Activated naive CD8-positive, alpha-beta T cell treated with anti-CD3 and anti-CD28 coated beads, Interleukin-2, amount 10 ng/mL, durations not matched to agents 7 days and 5 days (primary cell): ENCODE data around the gene NTMT1. TPM values are rescaled to one million over a fixed set of nuclear protein-coding genes. Genes with fewer than 3 reads are reported as not detected.

Source experiments
- ATAC-seq: fragments of 150-1000 bp; cut with Tn5 transposase; one replicate; pipeline ENCODE4 v1.10.0; 2021; ENCODE audit warnings: low read depth, moderate library complexity
- POLR2A ChIA-PET: fragments of 350-600 bp; sonication (Branson Sonifier 250); formaldehyde crosslinking; loops from one replicate; lab custom pipeline; 2021; ENCODE audit warnings: antibody characterized with exemption; lab: Charles Lee
- DNase-seq: peaks from one replicate; pipeline ENCODE4 v3.0.0; 2021
- H3K27ac Mint-ChIP-seq: one replicate; pipeline ENCODE4 v1.8.0; 2022; ENCODE audit warnings: mild to moderate bottlenecking, mixed read lengths
- H3K27me3 Mint-ChIP-seq: one replicate; pipeline ENCODE4 v1.8.0; 2022; ENCODE audit warnings: mild to moderate bottlenecking, moderate library complexity, mixed read lengths
- H3K36me3 Mint-ChIP-seq: one replicate; pipeline ENCODE4 v1.8.0; 2021; ENCODE audit warnings: mild to moderate bottlenecking, mixed read lengths
- H3K4me1 Mint-ChIP-seq: one replicate; pipeline ENCODE4 v1.8.0; 2021; ENCODE audit warnings: mixed read lengths
- H3K4me3 Mint-ChIP-seq: one replicate; pipeline ENCODE4 v1.8.0; 2022; ENCODE audit warnings: mild to moderate bottlenecking, moderate library complexity, mixed read lengths
- H3K9me3 Mint-ChIP-seq: one replicate; pipeline ENCODE4 v1.8.0; 2021; ENCODE audit warnings: mixed read lengths
- total RNA-seq, 2 experiments: library from RNA; stranded (reverse); gene quantifications; one replicate each; pipeline ENCODE4 v1.2.3, GENCODE V29; 2021

Gene NTMT1, protein sequence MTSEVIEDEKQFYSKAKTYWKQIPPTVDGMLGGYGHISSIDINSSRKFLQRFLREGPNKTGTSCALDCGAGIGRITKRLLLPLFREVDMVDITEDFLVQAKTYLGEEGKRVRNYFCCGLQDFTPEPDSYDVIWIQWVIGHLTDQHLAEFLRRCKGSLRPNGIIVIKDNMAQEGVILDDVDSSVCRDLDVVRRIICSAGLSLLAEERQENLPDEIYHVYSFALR
- 10 to 100 TPM; 30.1 to 34.9 TPM for total RNA-seq

DNA sequence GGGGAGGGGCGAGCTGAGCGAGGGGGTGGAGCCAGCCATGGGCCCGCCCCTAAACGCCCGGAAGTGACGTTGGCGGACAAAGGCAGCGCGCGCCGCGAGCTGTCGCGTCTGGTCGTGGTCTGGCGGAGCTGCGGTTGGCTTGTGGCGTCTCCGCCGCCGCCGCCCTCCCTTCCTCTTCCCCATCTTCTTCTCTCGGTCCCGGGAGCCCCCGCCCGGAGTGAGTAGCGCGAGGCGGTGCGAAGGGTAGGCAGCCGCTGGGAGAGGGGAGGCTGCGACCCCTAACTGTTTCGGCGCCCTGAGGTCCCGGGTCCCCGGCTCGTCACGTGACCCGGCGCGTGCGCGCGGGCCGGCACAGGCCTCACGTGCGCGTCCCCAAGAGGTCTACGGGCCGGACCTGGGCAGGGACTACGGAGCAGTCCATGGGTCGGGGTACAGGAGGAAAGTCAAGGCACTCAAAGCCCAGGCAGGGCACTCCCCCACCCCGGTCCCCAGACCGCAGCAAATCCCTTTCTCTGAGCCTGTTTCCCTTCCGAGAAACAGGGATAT lies at the start of gene NTMT1:
NTMT1 (plus strand) TSS at position 85 of the 546 bp plus-strand sequence. CDS start 6,541 bp downstream, outside the sequence.
- ATAC-seq (peak; percentile 65), DNase-seq (peak; percentile 95)
- peaks cover 33% of the 10 kb centered on the region for H3K4me1 Mint-ChIP-seq
- POLR2A ChIA-PET, result interaction anchor here (0.7 to 3.3 kb wide), 17 partner anchors 12 to 1419 kb away, joined by 3 to 27 read pairs (median 4); partner anchors contain the start of genes CRAT, IER5L, PTPA and TOR1B
- peaks cover 13% of the 10 kb centered on the region for H3K27me3 Mint-ChIP-seq
- H3K36me3 Mint-ChIP-seq, result peaks cover 5% of the 10 kb centered on the region
- no peaks in the 10 kb centered on the region for H3K9me3 Mint-ChIP-seq
- peak within 1 kb of the TSS; percentile 89 for H3K27ac Mint-ChIP-seq
- peak within 1 kb of the TSS; percentile 86 for H3K4me3 Mint-ChIP-seq

DNA sequence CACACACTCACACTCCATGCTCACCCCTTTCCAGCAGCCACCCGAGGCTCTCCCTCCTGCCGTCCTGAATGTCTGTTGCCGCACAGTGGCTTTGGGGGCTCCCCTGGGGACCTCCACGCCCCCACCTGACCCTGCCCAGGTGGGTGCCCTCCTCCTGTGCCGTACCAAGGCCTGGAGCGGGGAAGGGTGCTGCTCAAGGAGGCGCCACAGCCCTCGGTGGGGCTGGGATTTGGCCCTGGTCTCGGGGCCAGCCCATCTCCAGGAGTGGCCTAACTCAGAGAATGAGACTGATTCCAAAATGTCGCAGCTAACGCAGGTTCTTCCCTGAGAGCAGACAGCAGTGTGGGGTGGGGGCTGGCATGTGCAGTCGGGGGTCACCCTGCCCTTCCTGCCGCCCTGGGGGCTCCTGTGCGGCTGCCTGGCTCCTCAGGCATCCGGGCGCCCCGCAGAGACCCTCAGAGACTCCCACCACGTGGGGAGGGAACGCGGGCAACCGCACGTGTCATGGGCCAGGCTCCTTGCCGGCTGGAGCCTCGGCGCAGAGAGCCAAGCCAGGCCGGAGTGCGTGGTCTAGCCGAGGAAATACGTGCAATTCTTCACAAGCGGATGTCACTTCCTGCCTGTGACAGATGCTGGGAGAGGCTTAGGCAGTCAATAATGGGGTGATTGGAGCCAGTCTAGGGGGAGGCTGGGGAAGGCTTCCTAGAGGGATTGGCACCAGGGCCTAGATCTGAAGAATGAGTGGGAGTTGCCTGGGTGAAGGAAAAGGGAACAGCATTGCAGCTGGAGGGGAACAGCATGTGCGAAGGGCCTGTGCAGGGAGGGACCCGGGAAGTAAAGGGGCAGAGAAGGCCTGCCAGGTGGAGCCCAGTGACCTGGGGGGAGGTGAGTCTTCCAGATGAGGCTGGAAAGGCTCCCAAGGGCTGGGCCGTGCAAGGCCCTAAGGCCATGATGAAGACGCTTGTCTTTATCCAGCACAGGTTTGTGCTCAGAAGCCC lies 49.1 kb upstream of the NTMT1 start:
- Mint-ChIP-seq H3K27ac (peak overlapping the region; percentile 86), H3K9me3 (peaks cover 6% of the 10 kb centered on the region), H3K27me3 (no peaks in the 10 kb centered on the region), H3K4me3 (no peak overlapping the region), H3K4me1 (peaks cover 28% of the 10 kb centered on the region), H3K36me3 (peaks cover 8% of the 10 kb centered on the region)
- no peak for DNase-seq
- POLR2A ChIA-PET, result no interaction called here
- ATAC-seq, result peak; percentile 47

DNA sequence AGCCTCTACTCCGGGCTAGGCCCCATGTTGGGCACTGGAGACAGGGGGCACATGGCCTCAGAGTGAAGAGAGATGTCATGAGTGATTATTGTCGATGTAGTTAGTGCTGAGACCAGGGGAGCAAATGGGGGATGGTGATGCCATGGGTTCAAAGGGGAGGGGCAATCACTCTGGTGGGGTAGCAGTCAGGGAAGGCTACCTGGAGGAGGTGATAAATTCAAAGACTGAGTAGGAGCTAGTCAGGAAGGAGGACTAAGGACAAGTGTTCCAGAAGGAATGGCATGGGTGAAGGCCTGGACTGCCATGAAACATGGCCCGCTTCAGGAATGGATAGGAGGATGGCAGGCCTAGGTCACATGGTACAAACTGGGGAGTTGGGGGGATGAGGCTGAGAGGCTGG lies 46.7 kb upstream of the NTMT1 start:
- POLR2A ChIA-PET, result no interaction called here
- Mint-ChIP-seq H3K36me3 (peaks cover 1% of the 10 kb centered on the region), H3K27me3 (no peaks in the 10 kb centered on the region), H3K4me1 (peaks cover 46% of the 10 kb centered on the region), H3K4me3 (no peak overlapping the region), H3K9me3 (no peaks in the 10 kb centered on the region), H3K27ac (peak overlapping the region; percentile 63)
- DNase-seq, result no peak
- no peak for ATAC-seq

DNA sequence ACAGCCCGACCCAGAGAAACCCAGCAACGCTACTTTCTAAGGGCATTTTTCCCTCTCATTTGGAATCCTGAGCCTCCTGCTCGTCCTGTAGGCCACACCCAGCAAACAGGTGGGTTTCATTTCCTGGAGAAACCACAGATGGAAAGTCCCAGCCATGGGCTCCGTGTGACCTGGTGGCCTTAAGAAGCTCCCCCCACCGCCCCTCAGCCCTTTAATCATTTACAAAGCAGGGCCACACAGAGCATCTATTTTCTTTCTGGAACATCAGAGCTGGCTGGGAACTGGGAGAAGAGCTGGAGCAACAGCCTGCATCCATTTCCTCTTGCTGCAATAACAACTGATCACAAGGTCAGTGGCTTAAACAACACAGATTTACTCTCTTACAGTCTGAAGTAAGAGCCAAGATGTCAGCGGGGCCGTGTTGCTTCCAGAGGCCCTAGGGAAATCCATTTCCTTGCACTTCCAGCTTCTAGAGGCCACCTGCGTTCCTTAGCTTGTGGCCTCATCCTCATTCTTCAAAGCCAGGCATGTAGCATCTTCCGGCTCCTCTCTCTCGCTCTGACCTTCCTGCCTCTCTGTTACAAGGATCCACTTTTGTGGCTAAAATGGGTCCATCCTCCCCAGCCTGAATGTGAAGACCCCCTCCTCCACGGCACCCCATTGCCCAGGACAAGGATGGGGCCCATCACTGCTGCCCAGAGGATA lies 45.6 kb upstream of the NTMT1 start:
- peaks cover 54% of the 10 kb centered on the region for H3K4me1 Mint-ChIP-seq
- POLR2A ChIA-PET, result interaction anchor here (0.5 to 1.2 kb wide), 4 partner anchors 15 to 197 kb away, joined by 3 to 9 read pairs (median 3); partner anchors contain the start of gene NTMT1
- peaks cover 1% of the 10 kb centered on the region for H3K36me3 Mint-ChIP-seq
- ATAC-seq, result peak; percentile 59
- no peaks in the 10 kb centered on the region for H3K27me3 Mint-ChIP-seq
- peak overlapping the region; percentile 52 for H3K4me3 Mint-ChIP-seq
- peak overlapping the region; percentile 74 for H3K27ac Mint-ChIP-seq
- no peak for DNase-seq
- H3K9me3 Mint-ChIP-seq, result no peaks in the 10 kb centered on the region

- Mint-ChIP-seq H3K4me3 (peak overlapping the region; percentile 15), H3K27ac (no peak overlapping the region), H3K9me3 (no peaks in the 10 kb centered on the region), H3K27me3 (no peaks in the 10 kb centered on the region), H3K4me1 (peaks cover 59% of the 10 kb centered on the region), H3K36me3 (peaks cover 1% of the 10 kb centered on the region)
- DNase-seq (no peak), ATAC-seq (no peak)
- POLR2A ChIA-PET, result interaction anchor here (0.6 to 1.2 kb wide), 2 partner anchors 29 to 45 kb away, joined by 6 to 9 read pairs; partner anchors contain the start of gene NTMT1
These were observed 44.3 kb upstream of the NTMT1 start for GRCh38 chr9:129581505-129582189.

- DNase-seq, result no peak
- POLR2A ChIA-PET, result interaction anchor here (2.2 kb wide), 1 partner anchor 23 kb away, joined by 7 read pairs; no protein-coding TSS in a partner anchor
- H3K36me3 Mint-ChIP-seq, result peaks cover 1% of the 10 kb centered on the region
- no peak for ATAC-seq
- H3K9me3 Mint-ChIP-seq, result no peaks in the 10 kb centered on the region
- no peak overlapping the region for H3K4me3 Mint-ChIP-seq
- H3K4me1 Mint-ChIP-seq, result peaks cover 67% of the 10 kb centered on the region
- peak overlapping the region; percentile 31 for H3K27ac Mint-ChIP-seq
- no peaks in the 10 kb centered on the region for H3K27me3 Mint-ChIP-seq
These were observed 43.1 kb upstream of the NTMT1 start for GRCh38 chr9:129582855-129583254.

DNA sequence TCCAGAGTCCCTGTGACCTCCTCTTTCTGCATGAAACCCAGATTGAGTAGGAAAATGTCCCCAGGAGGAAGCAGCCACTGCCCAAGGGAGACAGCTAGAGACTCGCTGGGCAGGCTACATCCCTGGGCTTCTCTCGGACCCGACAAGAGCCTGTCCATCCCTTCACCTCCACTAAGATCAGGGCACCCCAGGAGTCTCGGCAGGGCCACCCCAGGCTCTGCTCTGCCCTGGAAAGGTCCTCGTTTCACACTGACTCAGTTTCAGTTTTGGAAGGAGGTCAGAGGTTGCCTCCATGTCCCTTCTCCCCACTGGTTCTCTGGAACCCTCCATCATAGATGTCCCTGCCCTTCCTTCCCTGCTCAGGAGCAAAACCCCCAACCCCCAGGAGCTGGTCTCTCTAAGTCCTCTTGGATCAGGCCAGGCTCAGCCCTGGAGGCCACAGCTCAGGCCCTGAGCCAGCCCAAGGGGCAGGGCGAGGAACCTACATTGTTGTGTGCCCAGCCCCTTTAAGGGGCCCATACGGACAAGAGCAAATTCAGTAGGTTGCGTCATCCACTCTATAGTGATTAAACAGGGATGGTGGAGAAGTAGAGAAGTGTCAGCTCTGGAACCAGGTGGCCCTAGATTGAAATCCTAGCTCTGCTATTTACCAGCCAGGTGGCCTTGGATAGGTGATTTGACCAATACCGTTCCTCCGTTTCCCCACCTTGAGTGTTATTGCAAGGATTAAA lies 42.5 kb upstream of the NTMT1 start:
- H3K27ac Mint-ChIP-seq, result peak overlapping the region; percentile 67
- no peaks in the 10 kb centered on the region for H3K9me3 Mint-ChIP-seq
- peaks cover 65% of the 10 kb centered on the region for H3K4me1 Mint-ChIP-seq
- no peak overlapping the region for H3K4me3 Mint-ChIP-seq
- DNase-seq (no peak), ATAC-seq (no peak)
- H3K27me3 Mint-ChIP-seq, result no peaks in the 10 kb centered on the region
- POLR2A ChIA-PET, result interaction anchor here (0.8 to 2.2 kb wide), 4 partner anchors 10 to 405 kb away, joined by 4 to 9 read pairs (median 6); partner anchors contain the start of gene IER5L
- peaks cover 1% of the 10 kb centered on the region for H3K36me3 Mint-ChIP-seq

DNA sequence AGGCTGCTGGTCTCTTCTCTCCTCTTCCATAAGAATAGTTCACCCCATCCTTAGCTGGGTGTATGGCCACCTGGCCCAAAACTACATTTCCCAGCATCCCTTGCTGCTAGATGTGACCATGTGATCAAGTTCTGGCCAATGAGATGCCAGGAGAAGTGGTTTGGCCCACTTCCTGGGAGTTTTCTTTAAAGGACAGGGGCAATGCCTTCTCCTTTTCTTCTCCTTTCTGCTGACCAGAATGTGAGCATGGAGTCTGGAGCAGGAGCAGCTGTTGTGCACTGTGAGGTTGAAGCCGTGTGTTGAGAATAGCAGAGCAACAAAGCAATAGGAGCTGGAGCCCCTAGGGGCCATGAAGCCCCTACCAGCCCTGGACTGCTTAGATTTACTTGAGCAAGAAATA lies 41.8 kb upstream of the NTMT1 start:
- POLR2A ChIA-PET, result interaction anchor here (0.8 to 2.2 kb wide), 6 partner anchors 9 to 444 kb away, joined by 3 to 9 read pairs (median 5); partner anchors contain the start of gene IER5L
- Mint-ChIP-seq H3K9me3 (no peaks in the 10 kb centered on the region), H3K4me3 (peak overlapping the region; percentile 30), H3K27me3 (peaks cover 4% of the 10 kb centered on the region), H3K36me3 (peaks cover under 1% of the 10 kb centered on the region), H3K4me1 (peaks cover 63% of the 10 kb centered on the region), H3K27ac (peak overlapping the region; percentile 89)
- DNase-seq, result no peak
- ATAC-seq, result peak; percentile 42

DNA sequence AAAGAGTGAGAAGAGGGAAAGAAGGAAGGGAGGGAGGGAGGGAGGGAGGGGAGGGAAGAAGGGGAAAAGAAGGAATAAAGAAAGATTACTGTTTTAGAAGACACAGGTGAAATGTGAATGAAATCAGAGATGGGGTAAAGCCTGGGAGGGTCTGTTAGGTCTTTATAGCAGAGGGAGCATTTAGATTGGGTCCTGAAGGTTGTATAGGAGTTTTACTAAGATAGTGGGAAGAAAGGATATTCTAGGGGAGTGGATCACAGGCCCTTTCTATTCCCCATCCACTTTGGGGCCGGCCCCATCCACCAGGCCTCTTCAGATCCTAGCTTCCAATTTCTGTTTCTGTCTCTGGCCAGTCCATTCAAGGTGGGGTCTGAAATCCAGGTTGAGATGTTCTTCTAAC lies 40.6 kb upstream of the NTMT1 start:
- H3K9me3 Mint-ChIP-seq, result no peaks in the 10 kb centered on the region
- H3K36me3 Mint-ChIP-seq, result no peaks in the 10 kb centered on the region
- ATAC-seq (no peak), DNase-seq (no peak)
- peak overlapping the region; percentile 89 for H3K27ac Mint-ChIP-seq
- POLR2A ChIA-PET, result interaction anchor here (0.6 to 2.2 kb wide), 6 partner anchors 11 to 447 kb away, joined by 3 to 9 read pairs (median 3); partner anchors contain the start of gene IER5L
- H3K27me3 Mint-ChIP-seq, result peaks cover 7% of the 10 kb centered on the region
- no peak overlapping the region for H3K4me3 Mint-ChIP-seq
- peaks cover 50% of the 10 kb centered on the region for H3K4me1 Mint-ChIP-seq

- peak overlapping the region; percentile 83 for H3K27ac Mint-ChIP-seq
- peaks cover 11% of the 10 kb centered on the region for H3K27me3 Mint-ChIP-seq
- POLR2A ChIA-PET, result interaction anchor here (0.7 to 1.9 kb wide), 6 partner anchors 10 to 409 kb away, joined by 3 to 14 read pairs (median 5); partner anchors contain the start of gene IER5L
- peaks cover 45% of the 10 kb centered on the region for H3K4me1 Mint-ChIP-seq
- H3K36me3 Mint-ChIP-seq, result no peaks in the 10 kb centered on the region
- peak; percentile 79 for ATAC-seq
- no peaks in the 10 kb centered on the region for H3K9me3 Mint-ChIP-seq
- DNase-seq, result no peak
- peak overlapping the region; percentile 23 for H3K4me3 Mint-ChIP-seq
These were observed 39.7 kb upstream of the NTMT1 start for GRCh38 chr9:129586245-129586644.

- H3K4me3 Mint-ChIP-seq, result peak overlapping the region; percentile 18
- POLR2A ChIA-PET, result interaction anchor here (0.7 to 1.9 kb wide), 6 partner anchors 10 to 409 kb away, joined by 3 to 14 read pairs (median 5); partner anchors contain the start of gene IER5L
- ATAC-seq, result peak; percentile 47
These were observed 39.3 kb upstream of the NTMT1 start for GRCh38 chr9:129586685-129587084.

More at GRCh38 chr9:129586685-129587084, 39.3 kb upstream of the NTMT1 start:
- no peak for DNase-seq
- Mint-ChIP-seq H3K4me1 (peaks cover 44% of the 10 kb centered on the region), H3K9me3 (no peaks in the 10 kb centered on the region), H3K27ac (peak overlapping the region; percentile 83), H3K36me3 (no peaks in the 10 kb centered on the region), H3K27me3 (peaks cover 11% of the 10 kb centered on the region)
